Measurements from ENCODE around the gene AP2S1. TPM values are rescaled to one million over a fixed set of nuclear protein-coding genes. Genes with fewer than 3 reads are reported as not detected.
"Not testable (repeated sequence)": the region's sequence is repeated elsewhere in the genome, so short reads cannot be mapped to it uniquely, and the experiment has no call there.

AP2S1 gene
- total RNA-seq, 2 experiments from 2014 or later: 101 to 105 TPM

DNA sequence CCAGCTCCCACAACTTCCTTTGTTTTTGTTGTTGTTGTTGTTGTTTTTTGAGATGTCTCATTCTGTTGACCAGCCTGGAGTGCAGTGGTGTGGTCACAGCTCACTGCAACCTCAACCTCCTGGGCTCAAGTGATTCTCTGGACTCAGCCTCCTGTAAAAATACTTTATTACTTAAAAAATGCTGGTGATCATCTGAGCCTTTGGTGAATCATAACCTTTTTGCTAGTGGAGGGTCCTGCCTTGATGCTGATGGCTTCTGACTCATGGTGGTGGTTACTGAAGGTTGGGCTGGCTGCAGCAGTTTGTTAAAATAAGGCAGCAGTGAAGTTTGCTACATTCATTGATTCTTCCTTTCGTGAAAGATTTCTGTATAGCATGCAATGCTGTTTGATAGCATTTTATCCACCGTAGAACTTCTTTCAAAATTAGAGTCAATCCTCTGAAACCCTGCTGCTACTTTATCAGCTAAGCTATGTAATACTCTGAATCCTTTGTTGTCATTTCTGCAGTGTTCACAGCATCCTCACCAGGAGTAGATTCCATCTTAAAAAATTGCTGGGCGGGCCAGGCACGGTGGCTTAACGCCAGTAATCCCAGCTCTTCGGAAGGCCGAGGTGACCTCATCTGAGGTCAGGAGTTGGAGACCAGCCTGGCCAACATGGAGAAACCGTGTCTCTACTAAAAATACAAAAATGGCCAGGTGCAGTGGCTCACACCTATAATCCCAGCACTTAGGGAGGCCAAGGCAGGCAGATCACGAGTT is 28.1 kb upstream of the AP2S1 start:
- ATAC-seq: peak; percentile 68

DNA sequence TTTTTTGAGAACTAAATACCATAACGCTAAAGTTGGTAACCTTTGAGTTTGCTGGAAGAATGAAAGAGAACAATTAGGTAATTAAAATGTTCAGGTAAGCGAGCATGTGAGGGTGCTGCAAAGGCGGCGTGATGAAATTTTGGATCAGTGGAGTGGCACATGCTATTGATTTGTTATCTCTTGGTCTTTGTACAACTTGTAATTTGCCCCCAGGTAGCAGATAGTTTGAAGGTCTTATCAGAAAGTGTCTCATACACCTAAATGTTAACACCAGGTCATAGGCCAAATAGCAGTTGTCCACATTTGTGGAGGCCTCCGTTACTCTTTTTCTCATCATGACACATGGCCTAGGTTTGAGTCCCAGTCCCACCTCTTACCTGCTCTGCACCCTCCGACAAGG is 25.0 kb upstream of the AP2S1 start:
- peaks cover 13% of the 10 kb centered on the region for H3K4me1 Mint-ChIP-seq (ENCODE audit: low read depth)
- no peaks in the 10 kb centered on the region for H3K9me3 Mint-ChIP-seq
- no peak overlapping the region for H3K27ac Mint-ChIP-seq
- no peaks in the 10 kb centered on the region for H3K27me3 Mint-ChIP-seq
- ATAC-seq (no peak), DNase-seq (no peak)
- POLR2A ChIA-PET: no interaction called here
- CTCF ChIA-PET: no interaction called here
- TF ChIP-seq, protein P1, sequence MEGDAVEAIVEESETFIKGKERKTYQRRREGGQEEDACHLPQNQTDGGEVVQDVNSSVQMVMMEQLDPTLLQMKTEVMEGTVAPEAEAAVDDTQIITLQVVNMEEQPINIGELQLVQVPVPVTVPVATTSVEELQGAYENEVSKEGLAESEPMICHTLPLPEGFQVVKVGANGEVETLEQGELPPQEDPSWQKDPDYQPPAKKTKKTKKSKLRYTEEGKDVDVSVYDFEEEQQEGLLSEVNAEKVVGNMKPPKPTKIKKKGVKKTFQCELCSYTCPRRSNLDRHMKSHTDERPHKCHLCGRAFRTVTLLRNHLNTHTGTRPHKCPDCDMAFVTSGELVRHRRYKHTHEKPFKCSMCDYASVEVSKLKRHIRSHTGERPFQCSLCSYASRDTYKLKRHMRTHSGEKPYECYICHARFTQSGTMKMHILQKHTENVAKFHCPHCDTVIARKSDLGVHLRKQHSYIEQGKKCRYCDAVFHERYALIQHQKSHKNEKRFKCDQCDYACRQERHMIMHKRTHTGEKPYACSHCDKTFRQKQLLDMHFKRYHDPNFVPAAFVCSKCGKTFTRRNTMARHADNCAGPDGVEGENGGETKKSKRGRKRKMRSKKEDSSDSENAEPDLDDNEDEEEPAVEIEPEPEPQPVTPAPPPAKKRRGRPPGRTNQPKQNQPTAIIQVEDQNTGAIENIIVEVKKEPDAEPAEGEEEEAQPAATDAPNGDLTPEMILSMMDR (IDR thresholded peaks at IDR 0.05): no peak
- H3K4me3 Mint-ChIP-seq: no peak overlapping the region
- peaks cover 2% of the 10 kb centered on the region for H3K36me3 Mint-ChIP-seq (ENCODE audit: low read depth)
- intact Hi-C loops (cut with micrococcal nuclease): no loop called here

More for the DNA sequence above, 28.1 kb upstream of the AP2S1 start:
- Mint-ChIP-seq H3K36me3 (ENCODE audit: low read depth) (peaks cover 2% of the 10 kb centered on the region), H3K9me3 (no peaks in the 10 kb centered on the region), H3K4me3 (no peak overlapping the region), H3K27ac (no peak overlapping the region), H3K4me1 (ENCODE audit: low read depth) (peaks cover 13% of the 10 kb centered on the region), H3K27me3 (no peaks in the 10 kb centered on the region)
- ChIA-PET POLR2A (interaction anchor here (0.6 to 2.0 kb wide), 2 partner anchors 13 to 143 kb away, joined by 3 to 5 read pairs; no protein-coding TSS in a partner anchor), CTCF (interaction anchor here (1.3 kb wide), 1 partner anchor 112 kb away, joined by 3 read pairs; no protein-coding TSS in a partner anchor)
- TF ChIP-seq, protein P1 (IDR thresholded peaks at IDR 0.05): no peak
- peak; percentile 28 for DNase-seq
- intact Hi-C loops (cut with micrococcal nuclease): no loop called here

DNA sequence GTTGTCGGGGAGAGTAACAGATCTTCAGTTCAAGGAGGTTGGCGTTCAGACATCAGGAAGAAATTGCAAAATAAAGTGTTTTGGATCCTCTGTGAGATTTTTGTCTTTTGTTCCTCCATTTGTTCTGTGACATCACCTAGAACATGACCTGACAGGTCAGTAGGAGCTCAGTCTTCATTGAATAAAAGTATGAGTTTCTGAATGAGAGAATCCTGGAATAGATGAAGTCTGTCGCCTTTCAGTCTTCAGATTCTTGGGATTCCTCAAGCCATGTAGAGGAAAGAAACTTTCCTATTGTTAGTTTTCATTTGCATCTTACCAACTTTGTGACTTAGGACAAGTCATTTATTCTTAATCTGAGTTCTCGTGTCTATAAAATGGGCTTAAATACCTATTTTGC is 24.6 kb upstream of the AP2S1 start:
- no peak for ATAC-seq
- H3K4me3 Mint-ChIP-seq: no peak overlapping the region
- H3K9me3 Mint-ChIP-seq: no peaks in the 10 kb centered on the region
- H3K27me3 Mint-ChIP-seq: no peaks in the 10 kb centered on the region
- peaks cover 12% of the 10 kb centered on the region for H3K4me1 Mint-ChIP-seq (ENCODE audit: low read depth)
- ChIA-PET CTCF (no interaction called here), POLR2A (no interaction called here)
- intact Hi-C loops (cut with micrococcal nuclease): no loop called here
- TF ChIP-seq, protein P1 (IDR thresholded peaks at IDR 0.05): no peak
- peaks cover 2% of the 10 kb centered on the region for H3K36me3 Mint-ChIP-seq (ENCODE audit: low read depth)
- H3K27ac Mint-ChIP-seq: no peak overlapping the region
- DNase-seq: no peak

DNA sequence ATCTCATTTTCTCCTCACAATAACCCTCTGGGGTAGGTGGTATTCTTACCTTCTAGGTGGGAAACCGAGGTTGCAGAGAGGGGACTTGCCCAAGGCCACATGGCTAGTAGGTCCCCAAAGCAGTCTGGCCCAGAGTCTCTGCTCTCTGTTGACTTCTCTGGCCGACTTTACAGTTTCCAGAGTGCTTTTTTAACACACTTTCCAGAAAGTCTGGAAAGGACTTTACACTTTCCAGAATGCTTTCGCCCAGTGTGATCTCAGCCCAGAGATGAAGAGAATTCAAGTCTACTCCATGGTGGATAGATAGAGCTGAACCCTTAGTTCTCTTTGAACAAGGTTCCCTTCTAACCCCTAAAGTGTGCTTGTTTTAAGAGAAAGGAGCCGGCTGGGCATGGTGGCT is 22.3 kb upstream of the AP2S1 start:
- intact Hi-C loops (cut with micrococcal nuclease): no loop called here
- TF ChIP-seq, protein P1 (IDR thresholded peaks at IDR 0.05): no peak
- Mint-ChIP-seq H3K4me3 (no peak overlapping the region), H3K27me3 (no peaks in the 10 kb centered on the region), H3K36me3 (ENCODE audit: low read depth) (peaks cover 2% of the 10 kb centered on the region), H3K4me1 (ENCODE audit: low read depth) (peaks cover 10% of the 10 kb centered on the region), H3K9me3 (no peaks in the 10 kb centered on the region), H3K27ac (no peak overlapping the region)
- ATAC-seq: no peak
- ChIA-PET CTCF (no interaction called here), POLR2A (no interaction called here)
- no peak for DNase-seq

DNA sequence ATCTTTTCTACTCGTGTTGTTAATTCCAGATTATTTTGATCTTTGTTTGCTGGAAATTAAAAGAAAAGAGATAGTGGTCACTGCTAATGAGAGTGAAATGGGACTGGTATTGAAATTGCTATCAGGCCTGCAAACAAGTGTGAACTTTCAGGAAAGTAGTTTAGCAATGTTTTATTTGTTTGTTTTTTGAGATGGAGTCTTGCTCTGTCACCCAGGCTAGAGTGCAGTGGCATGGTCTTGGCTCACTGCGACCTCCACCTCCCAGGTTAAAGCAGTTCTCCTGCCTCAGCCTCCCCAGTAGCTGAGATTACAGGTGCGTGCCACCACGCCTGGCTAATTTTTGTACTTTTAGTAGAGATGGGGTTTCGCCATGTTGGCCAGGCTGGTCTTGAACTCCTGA is 20.5 kb upstream of the AP2S1 start:
- CTCF ChIA-PET: not testable (repeated sequence)

More for the DNA sequence above, 20.5 kb upstream of the AP2S1 start:
- H3K4me1 Mint-ChIP-seq (ENCODE audit: low read depth): peaks cover 24% of the 10 kb centered on the region
- H3K27ac Mint-ChIP-seq; H3K4me3 Mint-ChIP-seq; H3K9me3 Mint-ChIP-seq; ATAC-seq; H3K36me3 Mint-ChIP-seq (ENCODE audit: low read depth); intact Hi-C loops (cut with micrococcal nuclease); H3K27me3 Mint-ChIP-seq; DNase-seq: not testable (repeated sequence)
- POLR2A ChIA-PET: interaction anchor here (1.5 kb wide), 1 partner anchor 12 kb away, joined by 3 read pairs; no protein-coding TSS in a partner anchor

All from activated CD8-positive, alpha-beta T cell treated with anti-CD3 and anti-CD28 coated beads for 36 hours (primary cell).